Muscle of leg (tissue), 11 donors: ENCODE data around the gene LAMTOR5. TPM values are rescaled to one million over a fixed set of nuclear protein-coding genes. Genes with fewer than 3 reads are reported as not detected.
A peak's percentile ranks its signal among the peaks of the same experiment; 100 is the strongest.
"Not testable (repeated sequence)": the region's sequence is repeated elsewhere in the genome, so short reads cannot be mapped to it uniquely, and the experiment has no call there.

Experiments used
- DNase-seq: peaks from one replicate; pipeline ENCODE4 v3.0.0; 2013
- H3K27ac ChIP-seq: one replicate; pipeline ENCODE4 v1.5.1; 2013; ENCODE audit warnings: mild to moderate bottlenecking, low read length, control low read depth
- H3K27me3 ChIP-seq: one replicate; pipeline ENCODE4 v1.6.1; 2013; ENCODE audit warnings: low read length; ENCODE audit not compliant: control insufficient read depth, insufficient read depth
- H3K36me3 ChIP-seq: one replicate; pipeline ENCODE4 v1.6.1; 2013; ENCODE audit warnings: low read length; ENCODE audit not compliant: control insufficient read depth, insufficient read depth
- H3K4me1 ChIP-seq: one replicate; pipeline ENCODE4 v1.6.1; 2013; ENCODE audit warnings: low read length; ENCODE audit not compliant: control insufficient read depth, insufficient read depth
- H3K4me3 ChIP-seq: one replicate; pipeline ENCODE4 v1.5.1; 2013; ENCODE audit warnings: low read length, control low read depth
- H3K9me3 ChIP-seq: replicated peaks from 2 replicates; pipeline ENCODE4 v1.6.1; 2013; ENCODE audit warnings: low read depth, low read length; ENCODE audit not compliant: control insufficient read depth
- WGBS: methylation state at CpG from one replicate; pipeline ENCODE4 v1.1.5; 2013; ENCODE audit warnings: missing lambda C conversion rate; ENCODE audit not compliant: insufficient coverage; 5-methylcytosine and 5-hydroxymethylcytosine counted together
- polyA plus RNA-seq, 8 donors: library from polyadenylated mRNA; unstranded; fragments of 120-200 nt; gene quantifications; one replicate each; pipeline versions ENCODE4 v1.2.1 to v1.2.3, GENCODE V29; 2013; ENCODE audit warnings: inconsistent platforms in 1 of 8, low replicate concordance in 1 of 8; ENCODE audit not compliant: insufficient read length in 8 of 8, insufficient read depth in 1 of 8
- total RNA-seq: library from RNA; stranded (reverse); fragments of 120-200 nt; gene quantifications from one replicate; pipeline ENCODE4 v1.2.4, GENCODE V29; 2013

The LAMTOR5 gene
- total and polyA plus RNA-seq, 9 donors: 100 to 129 (median 118) TPM

DNA sequence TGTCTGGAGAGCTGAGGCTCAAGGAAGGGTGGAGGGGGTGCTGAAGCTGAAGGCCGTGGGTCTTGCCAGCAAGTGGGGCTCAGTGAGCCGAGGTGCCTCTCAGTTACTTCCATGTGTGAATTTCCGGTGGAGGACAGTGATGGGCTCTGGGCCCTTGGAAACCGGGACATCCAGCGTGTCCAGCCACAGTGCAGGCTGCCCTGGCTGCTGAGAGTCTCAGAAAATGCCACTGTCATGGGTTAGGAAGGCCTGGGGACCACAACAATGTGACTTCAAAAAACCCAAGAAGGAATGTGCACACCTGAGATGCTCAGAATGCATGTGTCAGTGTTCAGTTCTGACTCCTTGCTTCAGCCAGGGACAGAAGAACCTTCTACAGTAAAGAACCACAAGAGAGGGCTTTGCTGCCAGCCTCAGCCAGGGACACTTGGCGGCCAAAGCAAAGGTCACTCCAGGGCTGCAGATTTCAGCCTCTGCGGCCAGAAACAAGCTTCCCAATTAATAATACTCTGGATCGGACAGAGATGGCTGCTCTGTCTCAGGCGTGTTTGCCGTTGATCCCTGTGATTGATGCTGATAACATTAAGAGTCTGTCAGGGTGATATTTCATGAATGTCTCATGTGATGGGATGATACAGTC, 12.6 kb upstream of the LAMTOR5 start:
- no peak overlapping the region for H3K4me3 ChIP-seq
- WGBS: 85% methylated on average over 9 of the region's 10 CpGs
- peaks cover 6% of the 10 kb centered on the region for H3K4me1 ChIP-seq
- no peaks in the 10 kb centered on the region for H3K9me3 ChIP-seq
- H3K27ac ChIP-seq: no peak overlapping the region
- no peak for DNase-seq
- no peaks in the 10 kb centered on the region for H3K36me3 ChIP-seq
- H3K27me3 ChIP-seq: no peaks in the 10 kb centered on the region

DNA sequence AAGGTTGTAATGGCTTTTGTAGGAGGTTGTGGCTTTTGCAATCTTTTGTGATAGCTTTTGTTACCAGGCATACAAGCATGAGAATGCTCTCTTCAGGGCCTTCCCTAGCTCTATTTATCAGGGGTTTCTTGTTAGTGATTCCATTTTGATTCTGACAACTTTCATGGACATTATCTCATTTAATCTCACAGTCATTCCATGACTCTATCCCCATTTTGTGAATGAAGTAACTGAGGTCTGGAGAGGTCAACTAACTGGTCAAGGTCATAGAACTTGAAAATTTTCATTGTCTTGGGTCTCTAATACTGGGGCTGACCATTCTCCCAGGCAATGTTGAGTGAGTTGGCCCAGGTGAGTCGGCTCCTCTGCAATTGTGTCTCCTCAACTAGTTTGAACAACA, 11.2 kb upstream of the LAMTOR5 start:
- H3K36me3 ChIP-seq: no peaks in the 10 kb centered on the region
- no peaks in the 10 kb centered on the region for H3K9me3 ChIP-seq
- no peak overlapping the region for H3K4me3 ChIP-seq
- peaks cover 4% of the 10 kb centered on the region for H3K4me1 ChIP-seq
- no peaks in the 10 kb centered on the region for H3K27me3 ChIP-seq
- H3K27ac ChIP-seq: no peak overlapping the region
- DNase-seq: no peak
- WGBS: 83% methylated on average over 1 of the region's 1 CpG

DNA sequence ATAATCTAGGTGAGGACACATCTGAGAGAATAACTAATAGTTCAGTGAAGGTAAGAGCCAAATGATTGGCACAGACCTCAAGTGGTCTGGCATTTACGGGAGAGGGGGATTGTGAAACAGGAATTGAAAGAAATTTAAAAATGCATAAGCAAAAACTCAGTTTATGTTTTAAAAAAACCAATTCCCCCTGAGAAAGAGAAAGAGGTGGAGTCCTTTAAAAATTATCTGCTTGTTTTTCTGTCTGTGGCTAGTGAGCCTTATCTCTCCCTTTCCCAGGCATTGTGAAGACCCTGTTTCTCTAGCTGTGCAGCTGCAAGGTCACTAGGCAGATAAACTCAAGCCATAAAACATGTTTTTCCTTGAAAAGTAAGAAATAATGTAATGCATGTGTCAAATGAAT, 5.6 kb upstream of the LAMTOR5 start:
- H3K4me1 ChIP-seq, H3K4me3 ChIP-seq, H3K27ac ChIP-seq, H3K27me3 ChIP-seq, H3K36me3 ChIP-seq, DNase-seq, H3K9me3 ChIP-seq: not testable (repeated sequence)
- no CpG with 5 or more reads among the region's 1 CpG for WGBS

DNA sequence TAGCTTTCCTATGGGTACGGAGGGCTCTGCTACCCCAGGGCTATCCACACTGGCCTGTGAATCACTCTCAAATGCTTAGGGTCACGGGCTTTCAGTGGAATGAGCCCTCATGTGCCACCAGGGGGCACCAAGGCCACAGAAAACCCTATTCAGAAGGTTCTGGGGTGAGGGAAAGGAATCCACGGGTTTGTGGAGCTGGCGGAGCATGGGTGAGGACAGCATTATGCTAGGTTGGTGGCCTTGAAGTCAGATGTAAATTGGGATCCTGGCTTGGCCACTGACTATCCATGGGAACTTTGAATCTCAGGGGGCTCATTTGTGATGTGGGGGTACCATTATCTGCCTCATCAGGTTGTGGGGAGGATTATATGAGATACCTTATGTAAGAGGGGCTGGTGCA, 5.1 kb upstream of the LAMTOR5 start:
- peak; percentile 48 for DNase-seq
- Histone ChIP-seq H3K9me3 (no peaks in the 10 kb centered on the region), H3K36me3 (no peaks in the 10 kb centered on the region), H3K4me1 (peaks cover 9% of the 10 kb centered on the region), H3K27ac (no peak overlapping the region), H3K4me3 (no peak overlapping the region), H3K27me3 (no peaks in the 10 kb centered on the region)
- WGBS: 11% methylated on average over 3 of the region's 4 CpGs

DNA sequence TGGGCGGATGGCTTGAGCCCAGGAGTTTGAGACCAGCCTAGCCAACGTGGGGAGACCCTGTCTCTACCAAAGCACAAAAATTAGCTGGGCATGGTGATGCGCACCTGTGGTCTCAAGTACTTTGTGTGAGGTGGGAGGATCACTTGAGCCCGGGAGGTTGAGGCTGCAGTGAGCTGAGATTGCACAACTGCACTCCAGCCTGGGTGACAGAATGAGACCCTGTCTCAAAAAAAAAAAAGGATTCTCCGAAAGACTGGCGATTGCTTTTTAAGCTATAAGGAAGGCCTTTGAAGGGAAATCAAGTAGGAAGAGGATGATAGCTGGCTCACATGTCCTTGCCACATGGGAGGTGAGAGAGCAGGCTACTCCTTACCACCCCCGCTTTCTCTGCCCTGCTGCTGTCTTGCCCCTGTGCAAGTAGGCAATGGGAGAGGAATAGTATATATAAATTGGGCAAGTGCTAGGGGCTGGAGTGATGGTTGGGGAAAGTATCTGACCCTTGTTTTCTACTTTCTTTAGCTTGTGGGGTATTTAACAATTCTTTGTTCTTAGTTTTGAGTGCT, 3.8 kb upstream of the LAMTOR5 start:
- Histone ChIP-seq H3K4me3 (no peak overlapping the region), H3K9me3 (no peaks in the 10 kb centered on the region), H3K27me3 (no peaks in the 10 kb centered on the region), H3K36me3 (no peaks in the 10 kb centered on the region), H3K4me1 (peaks cover 9% of the 10 kb centered on the region), H3K27ac (no peak overlapping the region)
- WGBS: 76% methylated on average over 6 of the region's 7 CpGs
- DNase-seq: no peak

DNA sequence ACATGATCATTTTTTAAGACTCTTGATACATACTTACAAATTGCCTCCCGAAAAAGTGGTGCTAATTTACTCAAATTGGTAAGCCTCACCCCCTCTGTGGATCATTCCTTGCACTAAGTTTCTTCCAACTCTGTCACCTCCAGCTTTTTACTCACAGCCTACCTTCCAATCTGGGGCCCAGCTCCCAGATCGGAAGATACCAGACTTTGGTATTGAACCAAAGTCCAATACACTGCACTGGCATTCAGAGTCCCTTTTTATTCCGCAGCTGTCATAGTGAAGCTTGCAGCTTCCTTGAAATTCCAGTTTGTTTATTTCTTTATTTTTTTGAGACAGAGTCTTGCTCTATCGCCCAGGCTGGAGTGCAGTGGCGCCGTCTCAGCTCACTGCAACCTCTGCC, 1.8 kb upstream of the LAMTOR5 start:
- Histone ChIP-seq H3K36me3 (peaks cover 11% of the 10 kb centered on the region), H3K27ac (no peak overlapping the region), H3K9me3 (no peaks in the 10 kb centered on the region), H3K4me1 (peaks cover 5% of the 10 kb centered on the region), H3K4me3 (no peak overlapping the region), H3K27me3 (no peaks in the 10 kb centered on the region)
- WGBS: 93% methylated on average over 5 of the region's 6 CpGs
- DNase-seq: no peak

DNA sequence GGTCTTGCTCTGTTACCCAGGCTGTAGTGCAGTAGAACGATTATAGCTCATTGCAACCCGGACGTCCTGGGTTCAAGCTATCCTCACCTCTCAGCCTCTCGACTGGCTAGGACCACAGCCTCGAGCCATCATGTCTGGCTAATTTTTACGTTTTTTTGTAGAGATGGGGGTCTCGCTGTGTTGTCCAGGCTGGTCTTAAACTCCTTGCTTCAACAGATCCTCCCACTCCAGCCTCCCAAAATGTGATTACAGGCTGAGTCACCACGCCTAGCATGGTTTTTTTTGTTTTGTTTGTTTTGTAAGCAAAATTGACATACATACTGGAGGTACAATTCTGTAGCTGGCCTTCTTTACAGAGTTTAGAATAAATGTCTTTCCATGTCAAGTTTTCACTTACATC, 994 bp upstream of the LAMTOR5 start:
- H3K4me3 ChIP-seq: no peak overlapping the region
- H3K36me3 ChIP-seq: peaks cover 18% of the 10 kb centered on the region
- peaks cover 5% of the 10 kb centered on the region for H3K4me1 ChIP-seq
- no peak for DNase-seq
- H3K27me3 ChIP-seq: no peaks in the 10 kb centered on the region
- WGBS: 89% methylated on average over 3 of the region's 8 CpGs
- H3K27ac ChIP-seq: no peak overlapping the region
- no peaks in the 10 kb centered on the region for H3K9me3 ChIP-seq

DNA sequence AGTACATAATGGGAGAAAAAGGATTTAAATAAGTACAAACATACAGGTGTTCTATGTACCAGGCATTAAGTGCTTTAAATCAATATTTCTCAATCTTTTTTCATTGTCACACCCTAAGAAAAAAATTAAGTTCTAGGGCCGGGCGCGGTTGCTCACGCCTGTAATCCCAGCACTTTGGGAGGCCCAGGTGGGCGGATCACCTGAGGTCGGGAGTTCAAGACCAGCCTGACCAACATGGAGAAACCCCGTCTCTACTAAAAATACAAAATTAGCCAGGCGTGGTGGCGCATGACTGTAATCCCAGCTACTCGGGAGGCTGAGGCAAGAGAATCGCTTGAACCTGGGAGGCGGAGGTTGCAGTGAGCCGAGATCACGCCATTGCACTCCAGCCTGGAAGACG, 1.1 kb downstream of the LAMTOR5 start:
- WGBS: no CpG with 5 or more reads among the region's 15 CpGs
- not testable (repeated sequence) for H3K27ac ChIP-seq, H3K27me3 ChIP-seq, DNase-seq, H3K4me1 ChIP-seq, H3K9me3 ChIP-seq
- Histone ChIP-seq H3K4me3 (peak overlapping the region; percentile 86), H3K36me3 (peaks cover 27% of the 10 kb centered on the region)

DNA sequence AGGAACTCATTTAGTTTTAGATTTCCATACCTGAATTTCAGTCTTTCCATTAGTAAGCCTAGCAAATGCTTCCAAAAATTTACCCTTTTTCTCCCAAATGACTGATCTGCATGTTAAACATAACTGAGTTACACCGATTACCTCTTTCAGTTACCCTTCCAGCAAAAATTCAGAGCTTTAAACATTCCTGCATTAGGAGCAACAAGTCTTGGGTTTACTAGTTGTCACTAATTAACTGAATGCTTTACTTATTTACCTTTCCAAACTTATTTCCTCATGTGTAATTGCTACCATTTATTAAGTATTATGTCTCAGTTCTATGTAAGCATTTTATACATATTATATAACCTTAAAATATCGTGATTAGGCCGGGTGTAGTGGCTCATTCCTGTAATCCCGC, 3.1 kb downstream of the LAMTOR5 start:
- Histone ChIP-seq H3K36me3 (peaks cover 42% of the 10 kb centered on the region), H3K27me3 (no peaks in the 10 kb centered on the region), H3K9me3 (no peaks in the 10 kb centered on the region), H3K27ac (no peak overlapping the region), H3K4me1 (peaks cover 5% of the 10 kb centered on the region), H3K4me3 (no peak overlapping the region)
- WGBS: no CpG with 5 or more reads among the region's 4 CpGs
- no peak for DNase-seq

DNA sequence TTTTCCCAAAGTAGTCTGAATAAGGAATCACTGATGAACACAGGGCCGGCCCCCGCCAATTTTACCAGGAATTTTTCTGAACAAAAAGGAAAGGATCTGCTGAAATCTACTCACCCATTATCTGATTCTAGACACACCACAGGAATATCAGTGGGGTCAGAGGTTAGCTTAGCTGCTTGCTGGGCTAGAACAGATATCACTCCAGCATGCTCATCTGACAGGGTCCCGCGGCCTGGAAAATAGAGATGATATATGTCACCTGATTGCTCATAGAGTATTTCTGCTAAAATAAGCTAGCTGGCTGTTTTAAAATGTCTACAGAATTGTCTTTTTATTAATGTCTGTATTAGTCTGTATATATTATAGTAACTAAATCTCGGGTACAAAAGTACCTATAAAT, 3.7 kb downstream of the LAMTOR5 start:
- H3K9me3 ChIP-seq: no peaks in the 10 kb centered on the region
- no peak overlapping the region for H3K4me3 ChIP-seq
- DNase-seq: no peak
- peaks cover 5% of the 10 kb centered on the region for H3K4me1 ChIP-seq
- no peak overlapping the region for H3K27ac ChIP-seq
- no CpG with 5 or more reads among the region's 5 CpGs for WGBS
- H3K36me3 ChIP-seq: peaks cover 42% of the 10 kb centered on the region
- H3K27me3 ChIP-seq: no peaks in the 10 kb centered on the region
